ENCODE measurements around the gene TBC1D20.

DNA sequence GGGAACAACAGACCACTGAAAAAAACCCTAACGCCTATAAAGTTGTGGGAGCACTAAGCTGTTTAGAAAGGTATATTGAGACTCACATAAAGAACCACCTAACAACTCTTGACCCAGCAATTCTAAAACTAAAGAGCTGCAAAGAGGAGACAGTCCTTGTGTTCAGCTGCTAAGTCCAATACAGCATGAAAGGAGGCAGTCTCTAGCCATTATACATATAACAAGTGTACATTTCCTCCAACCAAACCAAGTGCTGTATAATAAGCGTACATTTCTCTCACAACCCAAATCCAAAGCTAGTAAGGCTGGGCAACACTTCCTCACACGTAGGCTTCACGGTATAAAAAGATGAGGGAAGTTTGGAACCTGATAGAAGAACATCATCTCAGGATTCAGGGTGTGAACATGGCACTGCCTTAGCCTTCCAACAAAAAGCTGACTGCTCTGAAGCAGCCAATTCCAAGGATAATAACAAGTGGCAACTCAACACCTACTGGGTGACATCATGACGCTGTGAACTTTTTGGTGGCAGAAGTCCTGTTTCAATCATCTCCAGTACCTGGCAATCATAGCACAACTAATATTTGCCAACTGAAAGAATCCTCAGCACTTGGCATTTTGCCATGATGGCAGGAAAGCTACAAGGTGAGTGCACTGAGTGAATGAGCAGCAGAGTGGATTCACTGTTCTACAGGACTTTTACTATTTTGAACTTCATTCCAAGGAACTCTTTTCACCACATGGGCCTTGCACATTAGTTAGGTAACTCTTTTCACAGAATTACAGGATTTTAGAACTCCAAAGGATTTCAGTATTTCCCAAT, 16.6 kb downstream of the TBC1D20 start:
- no peak for TF ChIP-seq EZH2 (IDR thresholded peaks at IDR 0.05; ENCODE audit: borderline replicate concordance, low read length)
- TF ChIP-seq, protein P1, sequence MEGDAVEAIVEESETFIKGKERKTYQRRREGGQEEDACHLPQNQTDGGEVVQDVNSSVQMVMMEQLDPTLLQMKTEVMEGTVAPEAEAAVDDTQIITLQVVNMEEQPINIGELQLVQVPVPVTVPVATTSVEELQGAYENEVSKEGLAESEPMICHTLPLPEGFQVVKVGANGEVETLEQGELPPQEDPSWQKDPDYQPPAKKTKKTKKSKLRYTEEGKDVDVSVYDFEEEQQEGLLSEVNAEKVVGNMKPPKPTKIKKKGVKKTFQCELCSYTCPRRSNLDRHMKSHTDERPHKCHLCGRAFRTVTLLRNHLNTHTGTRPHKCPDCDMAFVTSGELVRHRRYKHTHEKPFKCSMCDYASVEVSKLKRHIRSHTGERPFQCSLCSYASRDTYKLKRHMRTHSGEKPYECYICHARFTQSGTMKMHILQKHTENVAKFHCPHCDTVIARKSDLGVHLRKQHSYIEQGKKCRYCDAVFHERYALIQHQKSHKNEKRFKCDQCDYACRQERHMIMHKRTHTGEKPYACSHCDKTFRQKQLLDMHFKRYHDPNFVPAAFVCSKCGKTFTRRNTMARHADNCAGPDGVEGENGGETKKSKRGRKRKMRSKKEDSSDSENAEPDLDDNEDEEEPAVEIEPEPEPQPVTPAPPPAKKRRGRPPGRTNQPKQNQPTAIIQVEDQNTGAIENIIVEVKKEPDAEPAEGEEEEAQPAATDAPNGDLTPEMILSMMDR (conservative IDR thresholded peaks at IDR 0.05 in 1 of 2, IDR thresholded peaks at IDR 0.05 in 1 of 2; ENCODE audit: extremely low read depth in 1 of 2, insufficient read depth in 1 of 2, low read depth in 1 of 2, low read length in 2 of 2), result no peak
